RWPE1 (cell line): ENCODE data around the gene TRIM50.
A peak's percentile ranks its signal among the peaks of the same experiment; 100 is the strongest.
"Not testable (repeated sequence)": the region's sequence is repeated elsewhere in the genome, so short reads cannot be mapped to it uniquely, and the experiment has no call there.

Source experiments
- CTCF ChIA-PET: fragments of 350-600 bp; sonication (Branson Sonifier 250); formaldehyde crosslinking; extraction: SDS; loops from one replicate; lab custom pipeline; 2021; lab: Yijun Ruan, JAX
- POLR2A ChIA-PET: fragments of 400-600 bp; formaldehyde crosslinking; extraction: SDS; loops from one replicate; lab custom pipeline; 2020; ENCODE audit warnings: antibody characterized with exemption; ENCODE audit not compliant: low non-redundant PET; lab: Yijun Ruan, JAX
- DNase-seq: peaks from one replicate; pipeline ENCODE4 v3.0.0; 2012; ENCODE audit warnings: low spot score
- H3K27ac ChIP-seq: fragments of 450-650 bp; 2 replicates; pipeline ENCODE4 v1.5.1; 2017
- TF ChIP-seq, protein P1 (sequence below): fragments of 450-650 bp; conservative IDR thresholded peaks from 2 replicates; pipeline ENCODE4 v1.5.1; 2017; ENCODE audit warnings: low read depth, mild to moderate bottlenecking

Gene TRIM50

GRCh38 chr7:73329861-73330581 lies 2.1 kb upstream of the TRIM50 start:
- H3K27ac ChIP-seq: no peak overlapping the region
- POLR2A ChIA-PET: interaction anchor here (0.6 kb wide), 1 partner anchor 11 kb away, joined by 8 read pairs; no protein-coding TSS in a partner anchor
- CTCF ChIA-PET: no interaction called here
- TF ChIP-seq, protein P1, sequence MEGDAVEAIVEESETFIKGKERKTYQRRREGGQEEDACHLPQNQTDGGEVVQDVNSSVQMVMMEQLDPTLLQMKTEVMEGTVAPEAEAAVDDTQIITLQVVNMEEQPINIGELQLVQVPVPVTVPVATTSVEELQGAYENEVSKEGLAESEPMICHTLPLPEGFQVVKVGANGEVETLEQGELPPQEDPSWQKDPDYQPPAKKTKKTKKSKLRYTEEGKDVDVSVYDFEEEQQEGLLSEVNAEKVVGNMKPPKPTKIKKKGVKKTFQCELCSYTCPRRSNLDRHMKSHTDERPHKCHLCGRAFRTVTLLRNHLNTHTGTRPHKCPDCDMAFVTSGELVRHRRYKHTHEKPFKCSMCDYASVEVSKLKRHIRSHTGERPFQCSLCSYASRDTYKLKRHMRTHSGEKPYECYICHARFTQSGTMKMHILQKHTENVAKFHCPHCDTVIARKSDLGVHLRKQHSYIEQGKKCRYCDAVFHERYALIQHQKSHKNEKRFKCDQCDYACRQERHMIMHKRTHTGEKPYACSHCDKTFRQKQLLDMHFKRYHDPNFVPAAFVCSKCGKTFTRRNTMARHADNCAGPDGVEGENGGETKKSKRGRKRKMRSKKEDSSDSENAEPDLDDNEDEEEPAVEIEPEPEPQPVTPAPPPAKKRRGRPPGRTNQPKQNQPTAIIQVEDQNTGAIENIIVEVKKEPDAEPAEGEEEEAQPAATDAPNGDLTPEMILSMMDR: no peak
- no peak for DNase-seq

- no peak for DNase-seq
- TF ChIP-seq, protein P1: no peak
- no peak overlapping the region for H3K27ac ChIP-seq
- ChIA-PET CTCF (interaction anchor here (0.5 kb wide), 1 partner anchor 101 kb away, joined by 3 read pairs; no protein-coding TSS in a partner anchor), POLR2A (no interaction called here)
Observed at GRCh38 chr7:73328696-73329095, 814 bp upstream of the TRIM50 start.

- DNase-seq, POLR2A ChIA-PET, H3K27ac ChIP-seq, CTCF ChIA-PET: not testable (repeated sequence)
Observed at GRCh38 chr7:73327449-73327848, 433 bp downstream of the TRIM50 start.

- CTCF ChIA-PET: interaction anchor here (0.5 to 0.7 kb wide), 2 partner anchors 99 to 277 kb away, joined by 3 to 6 read pairs; no protein-coding TSS in a partner anchor
- H3K27ac ChIP-seq, POLR2A ChIA-PET, DNase-seq: not testable (repeated sequence)
Observed at GRCh38 chr7:73325424-73325823, 2.5 kb downstream of the TRIM50 start.

DNA sequence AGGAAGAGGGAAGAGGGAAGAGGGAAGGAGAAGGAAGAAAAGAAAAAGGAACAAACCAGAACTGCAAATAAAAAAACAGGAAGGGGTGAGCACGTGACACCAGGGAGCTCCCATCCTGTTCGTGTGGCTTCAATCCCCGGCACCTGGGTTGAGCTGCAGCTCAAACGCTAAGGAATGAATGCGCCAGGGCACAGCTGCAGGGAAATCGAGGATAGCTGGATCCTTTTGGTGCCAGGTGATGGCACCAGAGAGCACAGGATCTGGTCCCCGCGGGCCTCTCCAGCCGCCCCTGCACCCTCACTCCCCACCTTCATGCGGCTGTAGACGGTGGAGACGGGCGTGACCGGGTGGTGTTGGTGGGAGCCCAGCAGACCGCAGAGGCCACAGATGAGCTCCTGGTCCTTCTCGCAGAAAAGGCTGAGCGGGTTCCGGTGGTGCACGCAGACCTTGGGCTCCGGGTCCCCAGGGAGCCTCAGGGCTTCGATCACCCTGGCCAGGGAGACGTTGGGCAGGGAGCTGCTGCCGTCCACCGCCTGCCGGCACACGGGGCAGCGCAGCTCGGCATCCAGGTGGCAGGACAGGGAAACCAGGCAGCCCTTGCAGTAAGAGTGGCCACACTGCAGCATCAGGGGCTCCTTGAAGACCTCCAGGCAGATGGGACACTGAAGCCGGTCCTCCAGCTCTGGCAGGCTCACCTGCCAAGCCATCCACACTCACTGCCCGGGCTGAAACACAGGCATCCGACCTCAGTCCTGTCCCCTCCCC lies 3.6 kb downstream of the TRIM50 start:
- DNase-seq: peak; percentile 65
- H3K27ac ChIP-seq, POLR2A ChIA-PET: not testable (repeated sequence)
- TF ChIP-seq, protein P1: peak; percentile 75
- CTCF ChIA-PET: interaction anchor here (0.5 to 1.0 kb wide), 8 partner anchors 11 to 136 kb away, joined by 3 to 5 read pairs (median 4); no protein-coding TSS in a partner anchor

- CTCF ChIA-PET: interaction anchor here (0.5 to 1.0 kb wide), 7 partner anchors 12 to 136 kb away, joined by 3 to 5 read pairs (median 4); no protein-coding TSS in a partner anchor
- H3K27ac ChIP-seq, POLR2A ChIA-PET, DNase-seq: not testable (repeated sequence)
Observed at GRCh38 chr7:73323434-73324080, 4.3 kb downstream of the TRIM50 start.

GRCh38 chr7:73320009-73320408 lies 7.9 kb downstream of the TRIM50 start:
- POLR2A ChIA-PET, H3K27ac ChIP-seq, CTCF ChIA-PET, DNase-seq: not testable (repeated sequence)

GRCh38 chr7:73319541-73319940 lies 8.3 kb downstream of the TRIM50 start:
- H3K27ac ChIP-seq, POLR2A ChIA-PET, CTCF ChIA-PET, DNase-seq: not testable (repeated sequence)

DNA sequence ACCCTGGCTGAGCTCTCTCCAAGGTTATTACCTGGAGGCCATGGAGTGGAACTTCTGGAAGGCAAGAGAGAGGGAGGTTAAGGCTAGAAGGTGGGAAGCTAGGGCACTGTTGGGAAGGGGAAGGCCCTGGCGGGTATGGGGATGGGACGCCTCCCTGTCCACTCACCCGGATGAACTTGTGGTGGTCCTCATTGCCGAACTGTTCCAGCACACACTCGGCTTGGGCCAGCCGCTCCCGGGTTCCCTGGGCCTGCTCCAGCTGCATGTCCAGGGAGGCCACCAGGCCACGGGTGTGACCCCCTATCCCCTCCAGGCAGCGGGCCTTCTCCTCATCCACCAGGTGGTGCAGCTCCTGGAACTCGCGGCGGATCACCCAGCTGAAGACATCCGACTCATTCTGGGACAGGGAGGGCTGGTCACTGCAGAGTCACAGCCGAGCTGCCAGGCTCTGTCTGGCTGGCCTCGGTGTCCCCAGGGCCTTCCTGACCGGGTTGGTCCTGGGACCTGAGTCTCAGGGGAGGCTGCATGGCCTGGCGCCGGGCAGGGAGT lies 9.2 kb downstream of the TRIM50 start:
- H3K27ac ChIP-seq, POLR2A ChIA-PET, DNase-seq, CTCF ChIA-PET: not testable (repeated sequence)
